ENCODE results near the gene GPC4.

DNA sequence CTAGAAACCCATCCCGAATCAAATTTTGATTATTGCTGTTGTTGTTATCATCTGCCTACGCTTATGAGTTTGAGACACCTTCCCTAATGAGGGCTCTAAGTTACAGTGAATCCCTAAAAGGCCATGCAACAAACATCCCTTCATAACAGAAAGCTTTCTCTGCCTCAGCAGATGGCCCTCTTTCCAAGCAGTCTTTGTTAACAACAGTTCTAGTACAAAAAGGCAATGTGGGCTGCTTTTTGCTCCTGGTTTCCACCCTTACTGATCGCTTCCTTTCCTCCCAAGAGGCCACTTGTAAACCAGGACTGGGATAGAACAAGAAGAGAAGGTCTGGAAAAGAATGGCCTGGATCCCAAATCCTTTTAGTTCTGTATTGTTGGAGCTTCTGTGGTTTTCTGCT lies 24.2 kb downstream of the GPC4 start:
- no peak for TF ChIP-seq EZH2phosphoT487 (IDR thresholded peaks at IDR 0.05; ENCODE audit: unreplicated experiment)
- TF ChIP-seq CTCF (conservative IDR thresholded peaks at IDR 0.05; ENCODE audit: low read depth in 2 of 2) = no peak
- no peak for TF ChIP-seq EZH2 (IDR thresholded peaks at IDR 0.05; ENCODE audit: low read depth, unreplicated experiment)

All from GM23338 (cell line).